Heart right ventricle (tissue), 16 donors: ENCODE data around the gene KLF7. TPM values are rescaled to one million over a fixed set of nuclear protein-coding genes. Genes with fewer than 3 reads are reported as not detected.
"Not testable (repeated sequence)": the region's sequence is repeated elsewhere in the genome, so short reads cannot be mapped to it uniquely, and the experiment has no call there.

ENCODE experiments used
- ATAC-seq, 8 donors: fragments of 200-7000 bp; cut with Tn5 transposase; one replicate each; pipeline ENCODE4 v1.9.1; 2020; ENCODE audit warnings: mild to moderate bottlenecking in 8 of 8, moderate library complexity in 8 of 8, moderate number of reproducible peaks in 1 of 8
- DNase-seq, 2 donors: peaks; one replicate each; pipeline ENCODE4 v3.0.0-alpha.2; 2020
- H3K27ac ChIP-seq, 10 donors: fragments of 200-600 bp; sonication (generic) in 2 of 10; one replicate each; pipeline versions ENCODE4 v1.5.0 to v1.8.0; 2020 to 2022; ENCODE audit warnings: mild to moderate bottlenecking in 3 of 10
- H3K27me3 ChIP-seq, 7 donors: fragments of 200-600 bp; one replicate each; pipeline ENCODE4 v1.8.0; 2021 to 2022; ENCODE audit warnings: mild to moderate bottlenecking in 2 of 7
- H3K36me3 ChIP-seq, 9 donors: fragments of 200-600 bp; sonication (generic) in 1 of 9; one replicate each; pipeline versions ENCODE4 v1.5.0 to v1.8.0; 2020 to 2022; ENCODE audit warnings: mild to moderate bottlenecking in 2 of 9
- H3K4me1 ChIP-seq, 9 donors: fragments of 200-600 bp; sonication (generic) in 1 of 9; one replicate each; pipeline versions ENCODE4 v1.5.0 to v1.8.0; 2020 to 2022; ENCODE audit warnings: mild to moderate bottlenecking in 4 of 9
- H3K4me3 ChIP-seq, 10 donors: fragments of 200-600 bp; sonication (generic) in 2 of 10; one replicate each; pipeline versions ENCODE4 v1.5.0 to v1.8.0; 2020 to 2022; ENCODE audit warnings: mild to moderate bottlenecking in 7 of 10, moderate library complexity in 2 of 10
- H3K9me3 ChIP-seq, 11 donors: fragments of 200-600 bp in 10 of 11; sonication (generic) in 2 of 11; one replicate each; pipeline versions ENCODE4 v1.5.0 to v1.8.0; 2013 to 2022; ENCODE audit warnings: mild to moderate bottlenecking in 2 of 11, control low read depth in 1 of 11, moderate library complexity in 1 of 11
- CTCF ChIP-seq, 9 donors: fragments of 200-600 bp; sonication (generic) in 2 of 9; IDR thresholded peaks; one replicate each; pipeline versions ENCODE4 v1.5.0 to v1.8.0; 2021 to 2022; ENCODE audit warnings: antibody characterized with exemption in 9 of 9, mild to moderate bottlenecking in 5 of 9, moderate library complexity in 1 of 9
- WGBS, 2 donors: extraction: QIAGEN DNeasy Blood & Tissue Kit; methylation state at CpG; one replicate each; pipeline ENCODE4 v1.1.7; 2013; ENCODE audit warnings: inconsistent platforms in 1 of 2; 5-methylcytosine and 5-hydroxymethylcytosine counted together
- intact Hi-C, 10 donors: fragments of 100-400 bp; cut with DNase I; formaldehyde crosslinking; loops; one replicate each; pipeline versions ENCODE4 v1.11.1 to v1.14.2; 2022
- polyA plus RNA-seq, 2 donors: library from polyadenylated mRNA; stranded (reverse); fragments of 200-250 nt; gene quantifications; one replicate each; pipeline ENCODE4 v1.2.3, GENCODE V29; 2013
- total RNA-seq, 10 donors: library from RNA; stranded (reverse); fragmentation: NEBNext Ultra II Directional in 3 of 10; extraction: Animal tissue kit (Norgen Biotek cat#: 25700) in 3 of 10; gene quantifications; one replicate each; pipeline versions ENCODE4 v1.2.1 to v1.2.4, GENCODE V29; 2021 to 2023
- donor health status: Arrhythmogenic right ventricular cardiomyopathy.
- donor health status: ischemic (EF 13 %, LVEDD 7.1; RV severe dilation, severe dysfunction).
- donor health status: healthy with polysubstance abuse.
- donor health status: DM: no; HTN: yes; CAD: no.
- donor health status: DM: no; HTN: no; CAD: no.
- donor health status: ischemic (EF 25% LVEDD 6.9; RV normal size, moderate dysfunction).
- donor health status: ischemic (EF 25% LVEDD 5.7; RV mildly dilated, moderate dysfunction).
- donor health status: healthy.
- donor health status: DM: yes; HTN: yes; CAD: no.
- donor health status: Ischemic cardiomyopathy.
- donor health status: ischemic (EF 35%, LVEDD 5.7; RV mildly dilated, moderate dysfunction).
- donor health status: nonischemic (EF 11% LVEDD 7.7; RV severe dilation, severe dysfunction).
- donor health status: DM: yes; HTN: yes; CAD: no.
- donor health status: PGD.
- donor health status: ischemic (EF 29% LVEDD 5.4; RV normal size, mild dysfunction).
- donor health status: nonischemic (EF 23%, LVEDD 6.1; RV moderate dilation, normal function).

KLF7 gene
- total and polyA plus RNA-seq, 12 donors = 5.0 to 51.8 (median 27.9) TPM

- Histone ChIP-seq H3K9me3 (peaks cover 0 to 11% (median 8%) of the 10 kb centered on the region in 11 donors), H3K4me3 (no peak overlapping the region), H3K27ac (peak overlapping the region in 1 of 10 donors; percentile 13), H3K27me3 (no peaks in the 10 kb centered on the region), H3K4me1 (peaks cover 0 to 21% (median 0%) of the 10 kb centered on the region in 9 donors), H3K36me3 (no peaks in the 10 kb centered on the region)
- ATAC-seq = peak in 2 of 8 donors; percentile 14 to 28
- WGBS, 2 donors = 62 to 72% methylated on average over 2 of the region's 2 CpGs
- no peak for DNase-seq
- intact Hi-C loops = no loop called here
- TF ChIP-seq CTCF (IDR thresholded peaks at IDR 0.05) = no peak
Measured at GRCh38 chr2:207038299-207038698, 127.4 kb downstream of the KLF7 start.

GRCh38 chr2:207037896-207038295 lies 127.9 kb downstream of the KLF7 start:
- peak in 3 of 8 donors; percentile 42 to 45 (median 42) for ATAC-seq
- H3K9me3 ChIP-seq = peaks cover 0 to 15% (median 10%) of the 10 kb centered on the region in 11 donors
- no peak for TF ChIP-seq CTCF (IDR thresholded peaks at IDR 0.05)
- 44 to 57% methylated on average over 7 of the region's 7 CpGs for WGBS, 2 donors
- H3K27ac ChIP-seq = peak overlapping the region in 1 of 10 donors; percentile 13
- peak in 1 of 2 donors; percentile 29 for DNase-seq
- no peak overlapping the region for H3K4me3 ChIP-seq
- intact Hi-C loops = no loop called here
- no peaks in the 10 kb centered on the region for H3K36me3 ChIP-seq
- H3K4me1 ChIP-seq = peaks cover 0 to 21% (median 0%) of the 10 kb centered on the region in 9 donors
- no peaks in the 10 kb centered on the region for H3K27me3 ChIP-seq

GRCh38 chr2:207037023-207037422 lies 128.7 kb downstream of the KLF7 start:
- H3K9me3 ChIP-seq = peaks cover 0 to 17% (median 10%) of the 10 kb centered on the region in 11 donors
- ATAC-seq, DNase-seq, intact Hi-C loops, H3K36me3 ChIP-seq, H3K27me3 ChIP-seq, H3K27ac ChIP-seq, H3K4me3 ChIP-seq: not testable (repeated sequence)
- WGBS, 2 donors = 57 to 70% methylated on average over 3 of the region's 8 CpGs
- H3K4me1 ChIP-seq = peaks cover 0 to 21% (median 0%) of the 10 kb centered on the region in 9 donors

- peaks cover 0 to 17% (median 10%) of the 10 kb centered on the region in 11 donors for H3K9me3 ChIP-seq
- no peak overlapping the region for H3K4me3 ChIP-seq
- H3K27ac ChIP-seq = no peak overlapping the region
- no peaks in the 10 kb centered on the region for H3K36me3 ChIP-seq
- 66 to 76% methylated on average over 2 of the region's 2 CpGs for WGBS, 2 donors
- ATAC-seq (no peak), DNase-seq (no peak)
- TF ChIP-seq CTCF (IDR thresholded peaks at IDR 0.05) = no peak
- intact Hi-C loops = no loop called here
- no peaks in the 10 kb centered on the region for H3K27me3 ChIP-seq
- peaks cover 0 to 18% (median 0%) of the 10 kb centered on the region in 9 donors for H3K4me1 ChIP-seq
Measured at GRCh38 chr2:207035875-207036274, 129.9 kb downstream of the KLF7 start.

GRCh38 chr2:207032490-207032889 lies 133.3 kb downstream of the KLF7 start:
- peaks cover 0 to 19% (median 10%) of the 10 kb centered on the region in 11 donors for H3K9me3 ChIP-seq
- ATAC-seq (no peak), DNase-seq (no peak)
- no peaks in the 10 kb centered on the region for H3K4me1 ChIP-seq
- H3K27ac ChIP-seq = no peak overlapping the region
- no peak overlapping the region for H3K4me3 ChIP-seq
- no peaks in the 10 kb centered on the region for H3K27me3 ChIP-seq
- no peaks in the 10 kb centered on the region for H3K36me3 ChIP-seq
- intact Hi-C loops = no loop called here
- TF ChIP-seq CTCF (IDR thresholded peaks at IDR 0.05) = no peak
- 89 to 90% methylated on average over 2 of the region's 2 CpGs for WGBS, 2 donors
